Inferior parietal cortex (tissue), 1 donor: ENCODE data around the gene APMAP.
A peak's percentile ranks its signal among the peaks of the same experiment; 100 is the strongest.

Experiments used
- DNase-seq: peaks from one replicate; pipeline ENCODE4 v3.0.0-alpha.2; 2016; ENCODE audit errors: extremely low spot score

Gene APMAP

GRCh38 chr20:24987244-24987643 is 5.3 kb downstream of the APMAP start:
- no peak for DNase-seq

- no peak for DNase-seq
Measured at GRCh38 chr20:24986436-24987015, 6.0 kb downstream of the APMAP start.

- no peak for DNase-seq
Measured at GRCh38 chr20:24985802-24986201, 6.7 kb downstream of the APMAP start.

- no peak for DNase-seq
Measured at GRCh38 chr20:24984961-24985640, 7.5 kb downstream of the APMAP start.

GRCh38 chr20:24983896-24984295 is 8.7 kb downstream of the APMAP start:
- no peak for DNase-seq

- no peak for DNase-seq
Measured at GRCh38 chr20:24981790-24982189, 10.8 kb downstream of the APMAP start.

- no peak for DNase-seq
Measured at GRCh38 chr20:24981282-24981681, 11.3 kb downstream of the APMAP start.

GRCh38 chr20:24980291-24981053 is 12.1 kb downstream of the APMAP start:
- no peak for DNase-seq

- no peak for DNase-seq
Measured at GRCh38 chr20:24979036-24979960, 13.3 kb downstream of the APMAP start.

GRCh38 chr20:24978513-24978912 is 14.0 kb downstream of the APMAP start:
- peak; percentile 68 for DNase-seq

- no peak for DNase-seq
Measured at GRCh38 chr20:24977797-24978196, 14.8 kb downstream of the APMAP start.

- no peak for DNase-seq
Measured at GRCh38 chr20:24977336-24977735, 15.2 kb downstream of the APMAP start.

GRCh38 chr20:24972341-24972740 is 20.2 kb downstream of the APMAP start:
- no peak for DNase-seq

- DNase-seq: no peak
Measured at GRCh38 chr20:24971376-24972101, 21.0 kb downstream of the APMAP start.

- no peak for DNase-seq
Measured at GRCh38 chr20:24970754-24971153, 21.8 kb downstream of the APMAP start.

GRCh38 chr20:24970030-24970553 is 22.5 kb downstream of the APMAP start:
- DNase-seq: no peak

GRCh38 chr20:24969186-24970029 is 23.1 kb downstream of the APMAP start:
- no peak for DNase-seq

GRCh38 chr20:24968278-24968800 is 24.2 kb downstream of the APMAP start:
- no peak for DNase-seq

GRCh38 chr20:24966317-24967012 is 26.1 kb downstream of the APMAP start:
- no peak for DNase-seq
